ENCODE results near the gene CTNNBIP1.
"Not testable (repeated sequence)": the region's sequence is repeated elsewhere in the genome, so short reads cannot be mapped to it uniquely, and the experiment has no call there.

Gene CTNNBIP1

DNA sequence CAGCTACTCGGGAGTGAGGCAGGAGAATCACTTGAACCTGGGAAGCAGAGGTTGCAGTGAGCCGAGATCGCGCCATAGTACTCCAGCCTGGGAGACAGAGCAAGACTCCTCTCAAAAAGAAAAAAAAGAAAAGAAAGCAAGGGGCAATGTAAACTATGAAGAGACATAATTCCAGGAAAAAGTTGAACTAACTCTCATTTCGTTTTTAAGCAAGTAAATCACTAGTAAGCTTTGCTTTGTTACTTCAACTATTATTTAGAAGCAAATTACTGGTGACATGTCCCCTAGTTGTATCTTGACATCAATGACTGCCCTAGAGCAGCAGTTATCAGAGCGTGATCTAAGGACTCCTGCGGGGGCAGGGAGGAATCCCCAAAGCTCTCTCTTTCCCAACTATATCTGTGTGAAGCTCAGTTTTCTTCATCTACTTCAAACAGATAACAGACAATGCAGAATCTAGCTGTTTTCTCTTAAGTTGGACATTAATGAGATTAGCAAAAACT, 105.0 kb downstream of the CTNNBIP1 start:
- DNase-seq (ENCODE audit: low read depth in 2 of 2) = no peak

DNA sequence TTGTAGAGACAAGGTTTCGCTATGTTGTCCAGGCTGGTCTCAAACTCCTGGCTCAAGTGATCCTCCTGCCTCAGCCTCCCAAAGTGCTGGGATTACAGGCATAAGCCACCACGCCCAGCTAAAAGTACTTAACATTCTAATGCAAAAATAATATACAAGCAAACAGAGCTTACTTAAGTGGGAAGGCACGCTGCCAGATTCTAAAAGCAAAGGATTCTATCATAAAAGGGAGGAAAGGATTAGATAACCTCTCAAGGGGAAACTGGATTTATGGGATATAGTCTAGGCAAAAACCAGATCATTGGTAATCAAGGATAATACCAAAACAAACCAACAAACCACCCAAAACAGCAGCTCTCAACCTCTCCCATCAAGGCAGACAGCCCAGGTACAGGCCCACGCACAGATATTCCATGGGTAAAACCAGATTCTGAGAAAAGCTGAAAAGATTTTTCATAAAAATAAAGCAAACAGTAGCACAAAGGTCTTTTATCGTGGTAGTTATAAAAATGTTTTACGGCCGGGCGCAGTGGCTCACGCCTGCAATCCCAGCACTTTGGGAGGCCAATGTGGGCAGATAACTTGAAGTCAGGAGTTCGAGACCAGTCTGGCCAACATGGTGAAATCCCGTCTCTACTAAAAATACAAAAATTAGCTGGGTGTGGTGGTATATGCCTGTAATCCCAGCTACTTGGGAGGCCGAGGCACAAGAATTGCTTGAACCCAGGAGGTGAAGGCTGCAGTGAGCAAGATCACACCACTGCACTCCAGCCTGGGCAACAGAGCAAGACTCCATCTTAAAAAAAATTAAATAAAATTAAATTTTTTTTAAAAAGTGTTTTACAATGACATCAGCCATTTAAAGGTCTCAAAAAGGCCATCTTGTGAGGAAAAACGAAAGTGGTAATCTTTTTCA, 106.8 kb downstream of the CTNNBIP1 start:
- DNase-seq (ENCODE audit: low read depth in 2 of 2) = not testable (repeated sequence)

DNA sequence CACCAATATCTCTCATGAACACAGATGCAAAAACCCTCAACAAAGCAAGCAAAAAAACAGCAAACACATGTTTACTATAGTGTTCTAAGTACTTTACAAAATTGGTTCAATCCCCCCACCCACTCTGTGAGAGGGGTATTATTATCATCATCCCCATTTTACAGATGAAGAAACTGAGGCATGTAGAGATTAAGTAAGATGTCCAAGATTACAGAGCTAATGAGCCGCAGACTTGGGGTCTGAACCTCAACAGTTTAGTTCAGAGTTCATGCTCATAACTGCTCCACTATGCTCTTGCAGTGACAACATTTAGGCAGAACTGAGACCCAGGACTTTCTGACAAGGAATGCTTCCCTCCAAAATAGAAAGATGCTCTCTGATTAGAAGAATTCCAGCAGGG, 108.2 kb downstream of the CTNNBIP1 start:
- DNase-seq (ENCODE audit: low read depth in 2 of 2) = no peak

Measured in stimulated activated CD8-positive, alpha-beta memory T cell treated with anti-CD3 and anti-CD28 coated beads, Interleukin-15, amount 100 ng/mL, for 48 hours (primary cell).